HepG2 (cell line): ENCODE results near the gene AHCYL1. TPM values are rescaled to one million over a fixed set of nuclear protein-coding genes. Genes with fewer than 3 reads are reported as not detected.
A peak's percentile ranks its signal among the peaks of the same experiment; 100 is the strongest.

Source experiments
- SP4 ChIP-seq: sonication (generic); formaldehyde crosslinking; IDR thresholded peaks from 2 replicates; pipeline ENCODE4 v1.8.1; 2023; ENCODE audit warnings: mild to moderate bottlenecking, missing genetic modification reagents
- polyA plus RNA-seq, 8 experiments: library from polyadenylated mRNA; depleted of rRNA in 3 of 8; stranded (reverse) in 7 of 8; unstranded in 1 of 8; fragments of >200 nt; fragmentation: Illumina TruSeq in 4 of 8; extraction: Trizol in 4 of 8; gene quantifications; 2 replicates each; pipeline versions ENCODE4 v1.2.1 to v1.2.3, GENCODE V29; 2011 to 2016; ENCODE audit warnings: low read depth in 4 of 8, missing spikeins in 1 of 8, mixed read lengths in 1 of 8; ENCODE audit not compliant: insufficient read depth in 1 of 8
- total RNA-seq, 5 experiments: library from RNA; depleted of rRNA; stranded (reverse); fragments of >200 nt; fragmentation: Illumina TruSeq; extraction: Trizol; gene quantifications; 2 replicates each; pipeline ENCODE4 v1.2.3, GENCODE V29; 2016; ENCODE audit warnings: low read depth in 1 of 5
- TF ChIP-seq, protein P1 (sequence below): sonication (generic); formaldehyde crosslinking; IDR thresholded peaks from one replicate; pipeline ENCODE4 v1.5.1; 2020; ENCODE audit warnings: mild to moderate bottlenecking, missing genetic modification reagents; ENCODE audit errors: not compliant biosample characterization
- TF ChIP-seq, protein P2 (sequence below): sonication (generic); formaldehyde crosslinking; IDR thresholded peaks from 2 replicates; pipeline ENCODE4 v1.4.0; 2020; ENCODE audit warnings: low read depth, missing genetic modification reagents

The AHCYL1 gene
- total and polyA plus RNA-seq, 2 of the 13 experiments (the other 11 are each of a cell fraction or from before 2014, with no cell fraction given), result 40.9 to 76.3 TPM

DNA sequence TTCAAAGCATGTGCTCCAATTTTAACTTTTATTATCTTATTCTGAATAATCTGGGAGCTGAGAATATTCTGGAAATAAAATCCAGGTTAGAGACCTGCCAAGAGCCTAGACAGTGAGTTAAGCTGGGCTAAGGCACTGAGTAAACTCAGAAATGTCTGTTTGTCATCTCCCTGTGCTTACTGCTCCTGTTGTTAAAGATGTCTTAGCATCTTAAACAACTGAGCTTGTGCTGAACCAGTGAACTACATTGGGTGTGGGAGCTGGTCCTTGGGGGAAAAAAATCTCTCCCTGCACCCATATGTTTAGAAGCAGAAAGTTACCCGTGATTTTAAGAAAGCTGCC is 25.0 kb upstream of the AHCYL1 start (continued):
- TF ChIP-seq, protein P1, sequence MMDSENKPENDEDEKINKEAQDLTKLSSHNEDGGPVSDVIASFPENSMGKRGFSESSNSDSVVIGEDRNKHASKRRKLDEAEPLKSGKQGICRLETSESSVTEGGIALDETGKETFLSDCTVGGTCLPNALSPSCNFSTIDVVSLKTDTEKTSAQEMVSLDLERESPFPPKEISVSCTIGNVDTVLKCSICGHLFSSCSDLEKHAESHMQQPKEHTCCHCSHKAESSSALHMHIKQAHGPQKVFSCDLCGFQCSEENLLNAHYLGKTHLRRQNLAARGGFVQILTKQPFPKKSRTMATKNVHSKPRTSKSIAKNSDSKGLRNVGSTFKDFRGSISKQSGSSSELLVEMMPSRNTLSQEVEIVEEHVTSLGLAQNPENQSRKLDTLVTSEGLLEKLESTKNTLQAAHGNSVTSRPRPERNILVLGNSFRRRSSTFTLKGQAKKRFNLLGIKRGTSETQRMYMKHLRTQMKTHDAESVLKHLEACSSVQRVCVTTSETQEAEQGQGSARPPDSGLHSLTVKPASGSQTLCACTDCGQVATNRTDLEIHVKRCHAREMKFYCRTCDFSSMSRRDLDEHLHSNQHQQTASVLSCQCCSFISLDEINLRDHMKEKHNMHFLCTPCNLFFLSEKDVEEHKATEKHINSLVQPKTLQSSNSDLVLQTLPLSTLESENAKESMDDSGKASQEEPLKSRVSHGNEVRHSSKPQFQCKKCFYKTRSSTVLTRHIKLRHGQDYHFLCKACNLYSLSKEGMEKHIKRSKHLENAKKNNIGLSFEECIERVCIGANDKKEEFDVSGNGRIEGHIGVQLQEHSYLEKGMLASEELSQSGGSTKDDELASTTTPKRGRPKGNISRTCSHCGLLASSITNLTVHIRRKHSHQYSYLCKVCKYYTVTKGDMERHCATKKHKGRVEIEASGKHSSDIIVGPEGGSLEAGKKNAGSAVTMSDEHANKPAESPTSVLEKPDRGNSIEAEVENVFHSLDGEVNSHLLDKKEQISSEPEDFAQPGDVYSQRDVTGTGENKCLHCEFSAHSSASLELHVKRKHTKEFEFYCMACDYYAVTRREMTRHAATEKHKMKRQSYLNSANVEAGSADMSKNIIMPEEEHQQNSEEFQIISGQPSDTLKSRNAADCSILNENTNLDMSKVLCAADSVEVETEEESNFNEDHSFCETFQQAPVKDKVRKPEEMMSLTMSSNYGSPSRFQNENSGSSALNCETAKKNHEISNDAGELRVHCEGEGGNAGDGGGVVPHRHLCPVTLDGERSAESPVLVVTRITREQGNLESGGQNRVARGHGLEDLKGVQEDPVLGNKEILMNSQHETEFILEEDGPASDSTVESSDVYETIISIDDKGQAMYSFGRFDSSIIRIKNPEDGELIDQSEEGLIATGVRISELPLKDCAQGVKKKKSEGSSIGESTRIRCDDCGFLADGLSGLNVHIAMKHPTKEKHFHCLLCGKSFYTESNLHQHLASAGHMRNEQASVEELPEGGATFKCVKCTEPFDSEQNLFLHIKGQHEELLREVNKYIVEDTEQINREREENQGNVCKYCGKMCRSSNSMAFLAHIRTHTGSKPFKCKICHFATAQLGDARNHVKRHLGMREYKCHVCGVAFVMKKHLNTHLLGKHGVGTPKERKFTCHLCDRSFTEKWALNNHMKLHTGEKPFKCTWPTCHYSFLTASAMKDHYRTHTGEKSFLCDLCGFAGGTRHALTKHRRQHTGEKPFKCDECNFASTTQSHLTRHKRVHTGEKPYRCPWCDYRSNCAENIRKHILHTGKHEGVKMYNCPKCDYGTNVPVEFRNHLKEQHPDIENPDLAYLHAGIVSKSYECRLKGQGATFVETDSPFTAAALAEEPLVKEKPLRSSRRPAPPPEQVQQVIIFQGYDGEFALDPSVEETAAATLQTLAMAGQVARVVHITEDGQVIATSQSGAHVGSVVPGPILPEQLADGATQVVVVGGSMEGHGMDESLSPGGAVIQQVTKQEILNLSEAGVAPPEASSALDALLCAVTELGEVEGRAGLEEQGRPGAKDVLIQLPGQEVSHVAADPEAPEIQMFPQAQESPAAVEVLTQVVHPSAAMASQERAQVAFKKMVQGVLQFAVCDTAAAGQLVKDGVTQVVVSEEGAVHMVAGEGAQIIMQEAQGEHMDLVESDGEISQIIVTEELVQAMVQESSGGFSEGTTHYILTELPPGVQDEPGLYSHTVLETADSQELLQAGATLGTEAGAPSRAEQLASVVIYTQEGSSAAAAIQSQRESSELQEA (CRISPR knock-in tag), result no peak
- TF ChIP-seq, protein P2, sequence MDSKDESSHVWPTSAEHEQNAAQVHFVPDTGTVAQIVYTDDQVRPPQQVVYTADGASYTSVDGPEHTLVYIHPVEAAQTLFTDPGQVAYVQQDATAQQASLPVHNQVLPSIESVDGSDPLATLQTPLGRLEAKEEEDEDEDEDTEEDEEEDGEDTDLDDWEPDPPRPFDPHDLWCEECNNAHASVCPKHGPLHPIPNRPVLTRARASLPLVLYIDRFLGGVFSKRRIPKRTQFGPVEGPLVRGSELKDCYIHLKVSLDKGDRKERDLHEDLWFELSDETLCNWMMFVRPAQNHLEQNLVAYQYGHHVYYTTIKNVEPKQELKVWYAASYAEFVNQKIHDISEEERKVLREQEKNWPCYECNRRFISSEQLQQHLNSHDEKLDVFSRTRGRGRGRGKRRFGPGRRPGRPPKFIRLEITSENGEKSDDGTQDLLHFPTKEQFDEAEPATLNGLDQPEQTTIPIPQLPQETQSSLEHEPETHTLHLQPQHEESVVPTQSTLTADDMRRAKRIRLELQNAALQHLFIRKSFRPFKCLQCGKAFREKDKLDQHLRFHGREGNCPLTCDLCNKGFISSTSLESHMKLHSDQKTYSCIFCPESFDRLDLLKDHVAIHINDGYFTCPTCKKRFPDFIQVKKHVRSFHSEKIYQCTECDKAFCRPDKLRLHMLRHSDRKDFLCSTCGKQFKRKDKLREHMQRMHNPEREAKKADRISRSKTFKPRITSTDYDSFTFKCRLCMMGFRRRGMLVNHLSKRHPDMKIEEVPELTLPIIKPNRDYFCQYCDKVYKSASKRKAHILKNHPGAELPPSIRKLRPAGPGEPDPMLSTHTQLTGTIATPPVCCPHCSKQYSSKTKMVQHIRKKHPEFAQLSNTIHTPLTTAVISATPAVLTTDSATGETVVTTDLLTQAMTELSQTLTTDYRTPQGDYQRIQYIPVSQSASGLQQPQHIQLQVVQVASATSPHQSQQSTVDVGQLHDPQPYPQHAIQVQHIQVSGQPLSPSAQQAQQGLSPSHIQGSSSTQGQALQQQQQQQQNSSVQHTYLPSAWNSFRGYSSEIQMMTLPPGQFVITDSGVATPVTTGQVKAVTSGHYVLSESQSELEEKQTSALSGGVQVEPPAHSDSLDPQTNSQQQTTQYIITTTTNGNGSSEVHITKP (CRISPR knock-in tag), result no peak
- TF ChIP-seq SP4 (CRISPR knock-in tag), result 0 out of 2 replicates have a peak, but pooled peaks have one; percentile 30
- TF ChIP-seq, all 625 proteins: peak for 2
